ENCODE results near the gene OR4D10.
"Not testable (repeated sequence)": the region's sequence is repeated elsewhere in the genome, so short reads cannot be mapped to it uniquely, and the experiment has no call there.

OR4D10 gene

DNA sequence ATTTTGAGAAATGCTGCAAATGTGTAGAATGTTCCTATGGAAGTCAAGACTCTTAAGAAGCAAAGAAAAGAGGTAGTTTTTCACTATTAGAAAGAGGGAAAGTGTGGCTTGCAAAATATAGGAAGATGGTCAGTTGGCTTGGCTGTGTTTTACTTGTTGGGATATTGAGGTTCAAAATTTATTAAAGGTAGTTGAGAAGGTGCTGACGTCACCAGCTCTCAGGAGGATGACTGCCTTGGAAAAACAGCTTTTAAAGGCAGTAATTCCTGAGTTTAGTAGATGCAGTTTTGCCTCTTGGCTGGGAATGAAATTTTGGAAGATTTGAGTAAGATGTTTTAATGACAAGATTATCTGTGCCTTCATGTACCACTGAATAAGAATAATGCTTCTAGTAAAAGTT lies 38.6 kb downstream of the OR4D10 start:
- in situ Hi-C loops (cut with HindIII; ENCODE audit: low sequenced_read_pairs): no loop called here
- TF ChIP-seq, protein P1, sequence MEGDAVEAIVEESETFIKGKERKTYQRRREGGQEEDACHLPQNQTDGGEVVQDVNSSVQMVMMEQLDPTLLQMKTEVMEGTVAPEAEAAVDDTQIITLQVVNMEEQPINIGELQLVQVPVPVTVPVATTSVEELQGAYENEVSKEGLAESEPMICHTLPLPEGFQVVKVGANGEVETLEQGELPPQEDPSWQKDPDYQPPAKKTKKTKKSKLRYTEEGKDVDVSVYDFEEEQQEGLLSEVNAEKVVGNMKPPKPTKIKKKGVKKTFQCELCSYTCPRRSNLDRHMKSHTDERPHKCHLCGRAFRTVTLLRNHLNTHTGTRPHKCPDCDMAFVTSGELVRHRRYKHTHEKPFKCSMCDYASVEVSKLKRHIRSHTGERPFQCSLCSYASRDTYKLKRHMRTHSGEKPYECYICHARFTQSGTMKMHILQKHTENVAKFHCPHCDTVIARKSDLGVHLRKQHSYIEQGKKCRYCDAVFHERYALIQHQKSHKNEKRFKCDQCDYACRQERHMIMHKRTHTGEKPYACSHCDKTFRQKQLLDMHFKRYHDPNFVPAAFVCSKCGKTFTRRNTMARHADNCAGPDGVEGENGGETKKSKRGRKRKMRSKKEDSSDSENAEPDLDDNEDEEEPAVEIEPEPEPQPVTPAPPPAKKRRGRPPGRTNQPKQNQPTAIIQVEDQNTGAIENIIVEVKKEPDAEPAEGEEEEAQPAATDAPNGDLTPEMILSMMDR (IDR thresholded peaks at IDR 0.05; ENCODE audit: low read depth, low read length, missing control alignments): no peak
- H3K4me3 ChIP-seq (ENCODE audit: low read depth, low read length): no peak overlapping the region
- no peak for DNase-seq (ENCODE audit: low read depth)

DNA sequence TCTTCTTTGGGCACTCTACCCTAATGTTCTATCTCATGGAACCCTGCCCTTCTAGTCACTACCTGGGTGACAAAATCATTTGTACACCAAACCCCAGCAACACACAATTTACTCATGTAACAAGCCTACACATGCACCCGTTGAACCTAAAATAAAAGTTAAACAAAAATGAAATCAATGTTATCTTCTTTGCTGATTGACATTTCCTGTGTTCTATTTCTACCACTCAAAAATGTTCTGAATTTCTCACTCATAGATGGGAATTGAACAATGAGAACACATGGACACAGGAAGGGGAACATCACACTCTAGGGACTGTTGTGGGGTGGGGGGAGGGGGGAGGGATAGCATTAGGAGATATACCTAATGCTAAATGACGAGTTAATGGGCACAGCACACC lies 47.0 kb downstream of the OR4D10 start:
- DNase-seq (ENCODE audit: low read depth); H3K4me3 ChIP-seq (ENCODE audit: low read depth, low read length); in situ Hi-C loops (cut with HindIII; ENCODE audit: low sequenced_read_pairs): not testable (repeated sequence)

GRCh38 chr11:59520741-59521140 lies 47.6 kb downstream of the OR4D10 start:
- H3K4me3 ChIP-seq (ENCODE audit: low read depth, low read length): no peak overlapping the region
- TF ChIP-seq, protein P1 (IDR thresholded peaks at IDR 0.05; ENCODE audit: low read depth, low read length, missing control alignments): no peak
- in situ Hi-C loops (cut with HindIII; ENCODE audit: low sequenced_read_pairs): no loop called here
- no peak for DNase-seq (ENCODE audit: low read depth)

GRCh38 chr11:59523541-59523940 lies 50.4 kb downstream of the OR4D10 start:
- H3K4me3 ChIP-seq (ENCODE audit: low read depth, low read length): no peak overlapping the region
- TF ChIP-seq, protein P1 (IDR thresholded peaks at IDR 0.05; ENCODE audit: low read depth, low read length, missing control alignments): no peak
- no peak for DNase-seq (ENCODE audit: low read depth)
- in situ Hi-C loops (cut with HindIII; ENCODE audit: low sequenced_read_pairs): no loop called here

- H3K4me3 ChIP-seq (ENCODE audit: low read depth, low read length): no peak overlapping the region
- in situ Hi-C loops (cut with HindIII; ENCODE audit: low sequenced_read_pairs): no loop called here
- TF ChIP-seq, protein P1 (IDR thresholded peaks at IDR 0.05; ENCODE audit: low read depth, low read length, missing control alignments): no peak
- no peak for DNase-seq (ENCODE audit: low read depth)
Measured at GRCh38 chr11:59528711-59529110, 55.6 kb downstream of the OR4D10 start.
